Measurements from ENCODE around the gene TRABD2B.

TRABD2B gene

GRCh38 chr1:47838562-47839432, 158.4 kb downstream of the TRABD2B start:
- no peak overlapping the region for H3K27ac ChIP-seq
- no peak for TF ChIP-seq ZFX (IDR thresholded peaks at IDR 0.05)
- TF ChIP-seq CTCF (conservative IDR thresholded peaks at IDR 0.05), result no peak

DNA sequence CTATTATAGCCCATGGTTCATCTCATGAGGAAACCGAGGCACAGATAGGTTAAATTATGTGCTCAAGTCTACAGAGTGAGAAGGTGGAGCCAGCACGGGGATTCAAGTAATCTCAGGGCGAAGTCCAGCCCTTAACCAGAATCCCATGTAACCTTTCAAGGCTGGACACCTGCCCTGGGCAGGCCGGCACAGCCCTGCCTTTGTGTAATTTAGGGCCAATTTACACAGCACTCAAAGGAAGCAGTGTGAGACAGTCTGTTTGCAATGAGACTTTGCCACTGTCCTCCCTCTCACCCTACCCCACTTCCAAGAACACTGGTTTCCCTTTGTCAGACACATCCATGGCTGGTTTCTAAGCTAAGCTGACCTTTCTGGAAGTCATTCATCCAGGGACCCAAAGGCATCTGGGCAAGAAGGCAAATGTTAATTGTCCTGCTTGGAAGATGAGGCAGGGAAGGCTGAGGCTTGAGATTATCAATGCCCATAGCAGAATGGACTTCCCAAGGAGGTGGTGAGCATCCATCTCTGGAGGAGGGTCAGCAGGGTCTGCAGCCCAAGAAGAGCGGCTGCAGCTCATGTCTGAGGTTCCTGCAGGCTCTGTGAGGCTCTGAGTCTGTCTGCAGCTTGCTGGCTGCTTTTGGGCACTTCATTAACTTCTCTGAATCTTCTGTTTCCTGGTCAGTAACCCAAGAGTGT, 159.2 kb downstream of the TRABD2B start:
- H3K27ac ChIP-seq, result no peak overlapping the region
- TF ChIP-seq CTCF (conservative IDR thresholded peaks at IDR 0.05) (no peak), ZFX (IDR thresholded peaks at IDR 0.05) (no peak)

DNA sequence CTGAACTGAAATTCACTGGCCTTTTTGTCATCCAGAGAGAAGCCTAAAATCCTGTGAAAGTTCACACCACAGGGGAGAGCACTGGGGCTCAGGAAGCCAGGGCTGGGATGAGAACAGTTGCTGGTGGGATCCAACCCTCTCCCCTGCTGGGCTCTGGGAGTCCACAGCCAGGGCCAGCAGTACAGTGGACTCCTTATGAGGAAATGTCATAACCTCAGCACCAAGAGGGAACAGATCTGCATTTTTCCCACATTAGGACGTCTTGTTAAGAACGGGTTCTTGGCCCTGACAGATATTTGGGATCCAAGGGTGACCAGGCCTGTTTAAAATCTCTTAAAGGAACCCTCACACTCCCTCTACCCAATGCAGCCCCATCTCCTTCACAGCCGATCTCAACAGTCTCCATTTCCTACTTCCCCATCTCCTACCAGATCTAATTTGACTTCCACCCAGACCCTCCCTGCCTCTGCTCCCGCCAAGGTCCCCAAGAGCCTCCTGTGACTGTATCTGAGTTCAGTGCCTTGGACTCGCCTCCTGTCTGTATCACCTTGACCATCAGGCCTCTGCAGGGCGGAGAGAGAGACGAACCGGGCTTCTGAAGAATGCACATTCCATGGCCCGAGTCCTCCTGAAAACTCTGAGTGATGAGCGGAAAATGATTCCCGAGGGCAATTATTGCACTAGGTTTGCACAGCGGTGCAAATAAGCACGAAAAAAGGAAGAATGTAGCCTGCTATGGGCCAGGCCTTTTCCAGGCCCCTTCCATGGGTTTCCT, 159.9 kb downstream of the TRABD2B start:
- TF ChIP-seq CTCF (conservative IDR thresholded peaks at IDR 0.05) (no peak), ZFX (IDR thresholded peaks at IDR 0.05) (no peak)
- no peak overlapping the region for H3K27ac ChIP-seq

DNA sequence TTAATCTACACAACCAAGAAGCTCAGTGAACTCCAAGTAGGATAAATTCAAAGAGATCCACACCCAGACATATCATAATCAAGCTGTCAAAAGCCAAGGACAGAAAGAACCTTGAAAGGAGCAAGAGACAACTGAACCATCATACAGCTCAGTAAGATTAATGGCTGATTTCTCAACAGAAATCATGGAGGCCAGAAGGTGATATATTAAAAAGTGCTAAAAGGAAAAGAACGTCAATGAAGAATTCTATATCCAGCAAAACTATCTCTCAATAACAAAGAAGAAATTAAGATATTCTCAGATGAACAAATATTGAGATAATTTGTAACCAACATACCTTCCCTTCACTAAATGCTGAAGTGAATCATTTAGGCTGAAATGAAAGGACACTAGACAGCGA, 161.8 kb downstream of the TRABD2B start:
- H3K27ac ChIP-seq, result no peak overlapping the region

GRCh38 chr1:47834326-47834725, 162.9 kb downstream of the TRABD2B start:
- H3K27ac ChIP-seq, result no peak overlapping the region
- no peak for TF ChIP-seq CTCF (conservative IDR thresholded peaks at IDR 0.05)
- no peak for TF ChIP-seq ZFX (IDR thresholded peaks at IDR 0.05)

More for the DNA sequence above, 161.8 kb downstream of the TRABD2B start:
- no peak for TF ChIP-seq CTCF (conservative IDR thresholded peaks at IDR 0.05)
- TF ChIP-seq ZFX (IDR thresholded peaks at IDR 0.05), result no peak

DNA sequence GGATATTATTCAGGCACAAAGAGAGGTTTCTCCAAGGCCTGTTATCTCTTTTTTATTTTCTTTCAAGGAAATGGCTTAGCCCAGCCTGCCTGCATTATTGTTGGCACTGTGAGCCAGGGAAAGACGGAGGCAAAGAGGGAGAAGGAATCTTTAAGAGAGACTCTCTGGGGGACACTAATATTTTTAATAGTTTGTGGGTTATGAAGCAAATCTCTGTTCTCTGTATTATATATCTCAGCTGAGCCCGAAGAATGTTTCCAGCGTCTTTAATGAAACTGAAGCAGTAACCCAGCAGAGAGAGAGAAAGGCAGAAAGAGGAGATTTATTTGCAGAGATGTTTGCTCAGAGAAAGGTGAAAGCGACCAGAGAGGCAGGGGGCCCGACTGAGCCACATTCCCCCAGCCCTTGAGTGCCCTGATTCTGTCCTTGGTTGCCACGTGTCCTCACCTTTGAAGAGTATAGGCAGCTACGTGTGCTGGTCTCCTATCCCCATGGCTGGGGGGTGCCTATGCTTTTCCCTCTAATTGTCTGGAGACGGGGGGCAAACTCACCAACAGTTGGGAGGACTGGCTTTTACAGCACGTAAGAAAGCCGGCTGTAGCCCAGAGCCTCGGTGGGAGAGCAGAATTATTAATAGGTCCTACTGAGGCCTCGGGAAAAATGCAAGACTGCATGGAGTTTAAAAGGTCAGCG, 166.4 kb downstream of the TRABD2B start:
- TF ChIP-seq CTCF (conservative IDR thresholded peaks at IDR 0.05) (no peak), ZFX (IDR thresholded peaks at IDR 0.05) (no peak)
- no peak overlapping the region for H3K27ac ChIP-seq

Data from C4-2B (cell line).